HepG2 (cell line): Measurements from ENCODE around the gene AKT3.

Experiments
- CTCF ChIP-seq: sonication (generic); formaldehyde crosslinking; IDR thresholded peaks from 2 replicates; pipeline ENCODE4 v1.5.0; 2020; ENCODE audit warnings: mild to moderate bottlenecking, missing genetic modification reagents, moderate library complexity
- ZNF354B ChIP-seq: sonication (generic); formaldehyde crosslinking; IDR thresholded peaks from 2 replicates; pipeline ENCODE4 v1.8.0; 2022; ENCODE audit warnings: mild to moderate bottlenecking, missing genetic modification reagents

- TF ChIP-seq CTCF = no peak
- no peak for TF ChIP-seq ZNF354B
These were observed 40.5 kb upstream of the AKT3 start for GRCh38 chr1:243890576-243890975.
